ENCODE results near the gene FBXW10. TPM values are rescaled to one million over a fixed set of nuclear protein-coding genes. Genes with fewer than 3 reads are reported as not detected.
A peak's percentile ranks its signal among the peaks of the same experiment; 100 is the strongest.
"Not testable (repeated sequence)": the region's sequence is repeated elsewhere in the genome, so short reads cannot be mapped to it uniquely, and the experiment has no call there.

Gene FBXW10
- total RNA-seq, 1 experiment from 2014 or later = not detected

DNA sequence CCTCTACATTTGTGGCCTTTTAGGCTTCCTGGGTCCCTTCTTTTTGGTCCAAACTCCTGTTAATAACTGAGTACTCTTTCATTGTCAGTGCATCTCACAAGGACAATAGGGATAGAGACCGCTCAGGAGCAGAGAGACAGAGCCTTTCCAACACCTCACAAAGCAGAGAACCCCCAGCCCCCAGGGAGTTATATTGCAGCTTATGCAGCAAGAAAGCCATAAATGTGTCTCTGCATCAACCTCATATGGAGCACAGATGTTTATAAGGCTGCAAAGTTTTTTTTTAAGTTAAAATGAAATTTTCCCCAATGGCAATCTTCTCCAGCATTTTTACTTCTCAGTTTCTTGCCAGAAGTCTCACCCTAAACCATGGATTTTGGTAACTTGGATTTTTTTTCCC is 6.4 kb downstream of the FBXW10 start:
- H3K27me3 ChIP-seq (ENCODE audit: control insufficient read depth, insufficient read depth, low read length); POLR2A ChIA-PET; BruUV-seq (replicated peaks); CTCF ChIA-PET; in situ Hi-C loops (cut with HindIII; ENCODE audit: low pct_unique_long_range_greater_than_20kb, low sequenced_read_pairs); H3K4me3 ChIP-seq (ENCODE audit: low read depth in 2 of 2, low read length in 2 of 2); H3K27ac ChIP-seq (ENCODE audit: low read length); DNase-seq (ENCODE audit: low read depth, low spot score); H3K4me1 ChIP-seq (ENCODE audit: control insufficient read depth, insufficient read depth, low read length); H3K9me3 ChIP-seq (ENCODE audit: control insufficient read depth, insufficient read depth, low read depth, low read length); ATAC-seq; H3K36me3 ChIP-seq (ENCODE audit: control insufficient read depth, insufficient read depth, low read length); intact Hi-C loops (cut with micrococcal nuclease; ENCODE audit: unreplicated experiment): not testable (repeated sequence)

DNA sequence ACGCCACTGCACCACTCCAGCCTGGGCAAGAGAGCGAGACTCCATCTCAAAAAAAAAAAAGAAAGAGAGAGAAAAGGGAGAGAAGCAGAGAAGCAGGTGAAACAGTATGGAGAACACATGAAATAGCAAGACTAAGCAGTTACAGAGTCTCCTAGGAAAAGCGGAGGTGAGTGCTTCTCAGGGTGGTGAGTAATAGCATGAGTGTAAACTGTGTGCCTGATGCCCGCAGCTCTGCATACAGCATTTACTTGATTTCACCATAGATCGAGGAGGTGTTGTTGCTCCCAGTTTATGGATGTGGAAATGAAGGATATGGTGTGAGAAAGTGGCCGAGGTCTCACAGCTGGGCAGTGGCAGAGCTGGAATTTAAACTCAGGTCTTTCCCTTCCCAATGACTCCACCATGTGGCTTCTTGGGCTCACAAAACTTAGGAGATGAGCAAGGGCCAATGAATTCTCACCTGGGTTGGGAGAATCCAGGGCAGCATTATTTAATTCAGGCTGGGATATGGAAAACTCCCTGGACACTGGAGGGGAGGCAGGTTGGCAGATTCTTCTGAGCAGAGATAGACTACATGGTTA is 10.1 kb downstream of the FBXW10 start:
- POLR2A ChIA-PET, CTCF ChIA-PET: not testable (repeated sequence)
- peak; percentile 70; the same call in 1 of the 2 replicates for ATAC-seq

GRCh38 chr17:18755969-18756368 is 12.1 kb downstream of the FBXW10 start:
- ATAC-seq; POLR2A ChIA-PET; DNase-seq (ENCODE audit: low read depth, low spot score); H3K36me3 ChIP-seq (ENCODE audit: control insufficient read depth, insufficient read depth, low read length); BruUV-seq (replicated peaks); H3K4me3 ChIP-seq (ENCODE audit: low read depth in 2 of 2, low read length in 2 of 2); H3K27ac ChIP-seq (ENCODE audit: low read length); H3K9me3 ChIP-seq (ENCODE audit: control insufficient read depth, insufficient read depth, low read depth, low read length); in situ Hi-C loops (cut with HindIII; ENCODE audit: low pct_unique_long_range_greater_than_20kb, low sequenced_read_pairs); intact Hi-C loops (cut with micrococcal nuclease; ENCODE audit: unreplicated experiment); CTCF ChIA-PET; H3K27me3 ChIP-seq (ENCODE audit: control insufficient read depth, insufficient read depth, low read length); H3K4me1 ChIP-seq (ENCODE audit: control insufficient read depth, insufficient read depth, low read length): not testable (repeated sequence)

More for the DNA sequence above, 10.1 kb downstream of the FBXW10 start:
- H3K4me3 ChIP-seq (ENCODE audit: low read depth in 2 of 2, low read length in 2 of 2); H3K36me3 ChIP-seq (ENCODE audit: control insufficient read depth, insufficient read depth, low read length); H3K9me3 ChIP-seq (ENCODE audit: control insufficient read depth, insufficient read depth, low read depth, low read length); H3K27ac ChIP-seq (ENCODE audit: low read length); intact Hi-C loops (cut with micrococcal nuclease; ENCODE audit: unreplicated experiment); DNase-seq (ENCODE audit: low read depth, low spot score); H3K27me3 ChIP-seq (ENCODE audit: control insufficient read depth, insufficient read depth, low read length); in situ Hi-C loops (cut with HindIII; ENCODE audit: low pct_unique_long_range_greater_than_20kb, low sequenced_read_pairs); H3K4me1 ChIP-seq (ENCODE audit: control insufficient read depth, insufficient read depth, low read length); BruUV-seq (replicated peaks): not testable (repeated sequence)

- H3K4me1 ChIP-seq (ENCODE audit: control insufficient read depth, insufficient read depth, low read length); DNase-seq (ENCODE audit: low read depth, low spot score); H3K4me3 ChIP-seq (ENCODE audit: low read depth in 2 of 2, low read length in 2 of 2); H3K27me3 ChIP-seq (ENCODE audit: control insufficient read depth, insufficient read depth, low read length); H3K36me3 ChIP-seq (ENCODE audit: control insufficient read depth, insufficient read depth, low read length); intact Hi-C loops (cut with micrococcal nuclease; ENCODE audit: unreplicated experiment); H3K27ac ChIP-seq (ENCODE audit: low read length); BruUV-seq (replicated peaks); H3K9me3 ChIP-seq (ENCODE audit: control insufficient read depth, insufficient read depth, low read depth, low read length); ATAC-seq; POLR2A ChIA-PET; in situ Hi-C loops (cut with HindIII; ENCODE audit: low pct_unique_long_range_greater_than_20kb, low sequenced_read_pairs); CTCF ChIA-PET: not testable (repeated sequence)
These were observed 13.7 kb downstream of the FBXW10 start for GRCh38 chr17:18757368-18758044.

GRCh38 chr17:18758344-18758743 is 14.5 kb downstream of the FBXW10 start:
- H3K36me3 ChIP-seq (ENCODE audit: control insufficient read depth, insufficient read depth, low read length); CTCF ChIA-PET; intact Hi-C loops (cut with micrococcal nuclease; ENCODE audit: unreplicated experiment); BruUV-seq (replicated peaks); H3K27ac ChIP-seq (ENCODE audit: low read length); H3K9me3 ChIP-seq (ENCODE audit: control insufficient read depth, insufficient read depth, low read depth, low read length); DNase-seq (ENCODE audit: low read depth, low spot score); in situ Hi-C loops (cut with HindIII; ENCODE audit: low pct_unique_long_range_greater_than_20kb, low sequenced_read_pairs); H3K4me1 ChIP-seq (ENCODE audit: control insufficient read depth, insufficient read depth, low read length); H3K4me3 ChIP-seq (ENCODE audit: low read depth in 2 of 2, low read length in 2 of 2); ATAC-seq; H3K27me3 ChIP-seq (ENCODE audit: control insufficient read depth, insufficient read depth, low read length); POLR2A ChIA-PET: not testable (repeated sequence)

GRCh38 chr17:18760221-18760620 is 16.4 kb downstream of the FBXW10 start:
- CTCF ChIA-PET = not testable (repeated sequence)

DNA sequence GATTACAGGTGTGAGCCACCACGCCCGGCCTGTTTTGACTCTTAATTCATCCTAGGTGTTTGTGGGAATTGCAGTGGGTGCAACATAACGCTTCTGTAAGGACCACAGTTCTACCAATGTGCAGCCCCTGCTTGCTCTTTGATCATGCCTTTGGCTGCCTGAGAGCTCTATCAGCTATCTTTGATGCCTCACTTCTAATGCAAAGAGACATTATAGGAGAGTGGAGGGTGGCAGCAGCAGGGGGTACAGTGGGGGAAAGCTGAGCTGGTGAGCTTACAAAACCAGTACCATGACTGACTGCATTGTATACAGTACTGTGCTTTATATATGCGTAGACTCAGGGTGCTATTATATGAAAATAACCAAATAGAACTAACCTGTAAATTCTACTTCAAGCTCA is 26.7 kb downstream of the FBXW10 start:
- H3K4me1 ChIP-seq (ENCODE audit: control insufficient read depth, insufficient read depth, low read length); CTCF ChIA-PET; DNase-seq (ENCODE audit: low read depth, low spot score); in situ Hi-C loops (cut with HindIII; ENCODE audit: low pct_unique_long_range_greater_than_20kb, low sequenced_read_pairs); ATAC-seq; H3K27ac ChIP-seq (ENCODE audit: low read length); BruUV-seq (replicated peaks); H3K9me3 ChIP-seq (ENCODE audit: control insufficient read depth, insufficient read depth, low read depth, low read length); H3K27me3 ChIP-seq (ENCODE audit: control insufficient read depth, insufficient read depth, low read length); H3K36me3 ChIP-seq (ENCODE audit: control insufficient read depth, insufficient read depth, low read length); intact Hi-C loops (cut with micrococcal nuclease; ENCODE audit: unreplicated experiment); H3K4me3 ChIP-seq (ENCODE audit: low read depth in 2 of 2, low read length in 2 of 2); POLR2A ChIA-PET: not testable (repeated sequence)

More at GRCh38 chr17:18760221-18760620, 16.4 kb downstream of the FBXW10 start:
- H3K4me1 ChIP-seq (ENCODE audit: control insufficient read depth, insufficient read depth, low read length); H3K9me3 ChIP-seq (ENCODE audit: control insufficient read depth, insufficient read depth, low read depth, low read length); H3K27me3 ChIP-seq (ENCODE audit: control insufficient read depth, insufficient read depth, low read length); H3K27ac ChIP-seq (ENCODE audit: low read length); intact Hi-C loops (cut with micrococcal nuclease; ENCODE audit: unreplicated experiment); in situ Hi-C loops (cut with HindIII; ENCODE audit: low pct_unique_long_range_greater_than_20kb, low sequenced_read_pairs); ATAC-seq; DNase-seq (ENCODE audit: low read depth, low spot score); BruUV-seq (replicated peaks); H3K36me3 ChIP-seq (ENCODE audit: control insufficient read depth, insufficient read depth, low read length); H3K4me3 ChIP-seq (ENCODE audit: low read depth in 2 of 2, low read length in 2 of 2); POLR2A ChIA-PET: not testable (repeated sequence)

Data from Panc1 (cell line).